Measurements from ENCODE around the gene IL31RA. TPM values are rescaled to one million over a fixed set of nuclear protein-coding genes. Genes with fewer than 3 reads are reported as not detected.
A peak's percentile ranks its signal among the peaks of the same experiment; 100 is the strongest.
"Not testable (repeated sequence)": the region's sequence is repeated elsewhere in the genome, so short reads cannot be mapped to it uniquely, and the experiment has no call there.

Gene IL31RA
- polyA plus RNA-seq, 4 donors = 0.06 to 0.16 (median 0.12) TPM

DNA sequence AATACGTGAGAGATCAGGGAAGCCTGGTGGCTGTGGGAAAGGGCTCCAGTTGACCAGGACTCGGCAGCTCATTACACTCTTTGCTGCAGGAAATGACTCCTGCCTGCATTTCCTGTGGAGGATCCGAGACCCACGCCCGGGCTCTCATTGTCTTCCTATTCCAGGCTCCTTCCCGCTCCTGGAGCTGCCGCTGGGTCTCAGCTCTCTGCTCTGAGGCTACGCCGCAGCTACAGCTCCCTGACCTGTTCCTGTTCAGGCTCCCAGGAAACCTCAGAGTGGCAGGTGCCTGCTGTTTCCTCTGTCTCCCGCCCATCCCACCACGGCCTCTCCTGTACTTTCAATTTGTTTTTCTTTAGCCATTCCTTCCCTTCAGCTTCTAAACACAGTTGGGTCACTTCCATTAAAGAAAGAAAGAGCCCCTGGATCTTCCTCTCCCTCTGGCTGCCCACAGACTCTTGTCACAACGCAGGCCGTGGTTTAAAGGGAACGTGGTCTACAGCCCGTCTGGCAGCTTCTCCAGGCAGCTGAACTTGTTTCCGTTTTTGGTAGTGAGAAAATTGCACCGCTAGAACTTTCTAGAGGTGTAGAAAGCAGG lies 72.1 kb downstream of the IL31RA start:
- DNase-seq (ENCODE audit: low read depth in 4 of 4, low spot score in 2 of 4) = no peak

DNA sequence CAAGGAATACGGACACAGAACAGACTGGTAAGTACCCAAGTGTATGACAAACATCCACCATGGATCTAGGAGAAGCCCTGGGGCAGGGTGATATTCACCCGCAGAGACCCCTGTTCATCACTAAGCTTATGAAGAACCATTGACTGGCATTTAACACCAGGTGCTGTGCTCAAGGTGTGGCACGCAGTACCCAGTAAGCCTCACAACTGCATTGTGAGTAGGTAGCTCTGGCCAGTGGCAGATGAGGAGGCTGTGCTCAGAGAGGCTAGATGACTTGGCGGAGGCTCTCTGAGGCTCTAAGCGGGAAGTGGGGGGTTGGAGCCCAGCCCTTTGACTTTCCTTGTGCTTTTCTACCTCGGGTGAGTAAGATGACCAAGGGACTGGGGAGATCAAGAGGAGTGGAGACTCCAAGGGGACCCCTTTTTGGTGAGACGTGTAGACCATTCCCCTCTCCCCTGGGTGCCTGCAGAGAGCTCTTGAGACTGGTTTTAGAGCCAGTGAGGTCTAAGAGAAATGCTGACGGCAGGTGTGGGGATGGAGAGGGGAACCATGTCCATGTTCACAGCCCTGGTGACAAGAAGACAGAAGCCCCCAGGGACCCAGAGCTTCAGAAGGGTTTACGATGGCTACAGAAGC lies 72.8 kb downstream of the IL31RA start:
- DNase-seq (ENCODE audit: low read depth in 4 of 4, low spot score in 2 of 4) = no peak

DNA sequence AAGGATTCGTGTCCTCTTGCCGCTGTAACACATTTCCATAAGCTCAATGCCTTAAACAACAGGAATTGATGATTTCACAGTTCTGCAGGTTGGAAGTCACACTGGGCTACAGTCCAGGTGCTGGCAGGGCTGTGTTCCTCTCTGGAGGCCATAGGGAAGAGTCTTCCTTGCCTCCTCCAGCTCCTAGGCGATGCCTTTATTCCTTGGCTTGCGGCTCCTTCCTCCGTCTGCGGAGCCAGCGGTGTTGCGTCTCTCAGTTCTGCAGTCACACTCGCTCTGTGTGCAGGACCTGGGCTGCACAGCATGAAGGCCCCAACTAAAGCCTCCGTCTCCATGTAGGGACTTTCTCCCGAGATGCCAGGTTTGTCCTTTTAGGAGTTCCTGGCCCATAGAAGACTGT lies 73.6 kb downstream of the IL31RA start:
- no peak for DNase-seq (ENCODE audit: low read depth in 4 of 4, low spot score in 2 of 4)

DNA sequence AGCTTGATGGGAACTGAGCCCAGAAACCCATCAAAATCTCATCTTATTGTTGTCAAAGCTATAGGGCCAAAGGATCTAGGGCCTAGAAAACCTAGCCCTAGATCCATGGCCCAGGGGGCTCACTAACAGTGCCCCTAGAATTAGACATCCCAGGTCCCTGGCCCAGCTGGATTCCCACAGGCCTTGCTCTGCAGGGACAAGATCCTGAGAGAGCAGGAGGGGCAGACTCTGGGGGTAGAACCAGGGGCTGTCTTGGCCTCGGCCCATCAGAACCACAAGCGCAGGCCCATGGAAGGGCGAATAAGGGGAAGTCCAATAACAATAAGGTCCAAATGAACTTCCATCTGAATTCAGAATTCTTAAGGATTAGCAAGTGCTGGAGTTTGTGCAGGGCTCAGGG lies 74.0 kb downstream of the IL31RA start:
- DNase-seq (ENCODE audit: low read depth in 4 of 4, low spot score in 2 of 4) = no peak

- DNase-seq (ENCODE audit: low read depth in 4 of 4, low spot score in 2 of 4) = no peak
Observed at GRCh38 chr5:55925712-55926111, 74.6 kb downstream of the IL31RA start.

- no peak for DNase-seq (ENCODE audit: low read depth in 4 of 4, low spot score in 2 of 4)
Observed at GRCh38 chr5:55926476-55926875, 75.3 kb downstream of the IL31RA start.

DNA sequence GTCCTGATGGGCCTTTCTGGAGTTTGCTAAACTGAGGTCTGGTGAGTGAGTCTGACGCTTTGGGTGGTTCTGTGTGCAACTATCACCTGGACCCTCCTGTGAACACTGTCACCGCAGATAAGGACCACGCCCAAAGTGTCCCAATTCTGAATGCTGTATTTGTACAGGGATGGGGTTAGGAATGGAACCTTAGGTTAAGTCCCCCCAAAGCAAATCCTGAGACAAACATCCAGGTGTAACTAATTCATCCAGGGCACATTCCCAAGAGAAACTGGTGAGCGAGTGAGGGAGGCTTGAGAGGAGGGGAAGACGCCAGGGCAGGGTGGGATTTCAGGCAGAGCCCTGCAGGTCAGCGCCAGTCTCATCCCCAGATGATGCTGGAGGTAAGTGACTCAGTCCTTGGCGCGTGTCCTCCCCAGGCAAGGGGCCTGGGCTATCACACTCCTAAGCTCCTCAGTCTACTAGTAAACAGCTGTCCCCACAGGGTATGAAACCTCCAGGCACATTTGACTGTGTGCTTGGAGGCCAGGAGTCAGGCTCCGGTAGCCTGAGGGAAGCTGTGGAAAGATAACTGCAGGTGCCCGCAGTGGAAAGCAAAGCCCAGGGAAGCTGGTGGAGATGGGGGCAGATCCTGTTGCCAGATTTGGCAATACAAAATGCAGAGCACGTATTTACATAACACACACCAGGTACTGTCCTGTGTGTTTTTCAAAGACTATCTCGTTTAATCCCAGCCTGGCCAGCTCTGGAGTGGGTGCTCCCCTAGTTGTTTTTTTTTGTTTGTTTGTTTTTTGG lies 76.9 kb downstream of the IL31RA start:
- DNase-seq (ENCODE audit: low read depth in 4 of 4, low spot score in 2 of 4) = no peak

- no peak for DNase-seq (ENCODE audit: low read depth in 4 of 4, low spot score in 2 of 4)
Observed at GRCh38 chr5:55929020-55929799, 78.1 kb downstream of the IL31RA start.

- no peak for DNase-seq (ENCODE audit: low read depth in 4 of 4, low spot score in 2 of 4)
Observed at GRCh38 chr5:55932700-55933099, 81.5 kb downstream of the IL31RA start.

GRCh38 chr5:55933377-55934114 lies 82.4 kb downstream of the IL31RA start:
- DNase-seq (ENCODE audit: low read depth in 4 of 4, low spot score in 2 of 4) = no peak

DNA sequence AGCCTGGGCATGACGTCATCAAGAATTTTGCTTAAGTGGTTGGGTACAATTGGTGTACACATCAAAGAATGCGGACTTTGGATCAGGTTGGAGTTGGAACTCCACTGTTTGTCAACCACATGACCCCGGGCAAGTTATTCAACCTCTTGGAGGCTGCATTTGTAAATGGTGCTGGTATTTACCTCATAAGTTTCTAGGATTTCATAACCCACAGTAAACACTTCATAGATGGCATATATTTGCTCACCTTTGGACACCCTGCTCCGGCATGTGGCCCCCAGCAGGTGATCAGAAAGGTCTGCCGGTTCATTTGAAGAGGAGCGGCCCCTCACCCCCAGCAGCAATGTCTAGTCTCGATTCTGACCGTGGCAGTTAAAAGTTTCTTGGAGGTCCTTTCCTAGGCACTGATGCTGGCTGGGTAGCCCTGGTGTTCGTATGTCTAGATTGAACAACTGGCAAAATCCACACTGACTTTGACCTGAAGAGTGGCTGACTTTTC lies 83.0 kb downstream of the IL31RA start:
- DNase-seq (ENCODE audit: low read depth in 4 of 4, low spot score in 2 of 4) = no peak

DNA sequence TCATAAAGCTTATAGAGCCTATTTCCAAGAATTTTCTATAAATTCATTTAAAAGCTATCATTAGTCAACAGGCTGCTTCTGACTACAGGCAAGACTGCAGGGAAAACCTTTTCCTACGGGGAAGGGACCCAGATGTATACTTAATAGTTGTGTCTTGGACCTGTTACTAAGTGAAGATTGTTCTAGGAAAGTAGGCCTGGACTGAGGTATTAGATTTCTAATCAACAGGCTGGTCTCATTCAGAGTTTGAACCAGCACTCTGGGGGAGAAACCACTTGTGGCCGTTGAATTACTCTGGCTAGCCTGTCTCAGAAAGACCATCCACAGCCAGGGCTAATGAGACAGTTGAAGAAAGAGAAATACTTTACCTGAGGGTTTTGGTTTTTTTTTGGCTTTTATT lies 83.6 kb downstream of the IL31RA start:
- no peak for DNase-seq (ENCODE audit: low read depth in 4 of 4, low spot score in 2 of 4)

- no peak for DNase-seq (ENCODE audit: low read depth in 4 of 4, low spot score in 2 of 4)
Observed at GRCh38 chr5:55935371-55935770, 84.2 kb downstream of the IL31RA start.

GRCh38 chr5:55936100-55936693 lies 85.0 kb downstream of the IL31RA start:
- peak; percentile 29 to 63 (median 56) for DNase-seq (ENCODE audit: low read depth in 4 of 4, low spot score in 2 of 4)

- not testable (repeated sequence) for DNase-seq (ENCODE audit: low read depth in 4 of 4, low spot score in 2 of 4)
Observed at GRCh38 chr5:55937598-55937997, 86.4 kb downstream of the IL31RA start.

DNA sequence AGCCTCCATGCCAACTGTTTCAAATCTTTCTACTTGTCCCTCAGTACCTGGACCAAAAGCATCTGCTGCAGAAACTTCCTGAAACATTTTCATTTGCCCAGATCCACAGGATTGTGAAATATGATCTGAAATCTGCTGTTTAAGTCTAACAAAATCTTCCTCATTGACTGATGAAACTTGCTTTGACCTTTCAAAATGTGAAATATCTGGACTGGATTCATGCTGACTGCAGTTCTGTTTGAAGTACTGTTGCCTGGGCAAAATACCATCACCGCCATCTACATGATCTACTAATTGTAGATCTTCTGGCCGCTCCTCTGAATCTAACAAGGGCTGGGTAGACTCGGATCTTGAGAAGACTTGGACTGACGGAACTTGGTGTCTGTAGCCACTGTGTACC lies 90.0 kb downstream of the IL31RA start:
- DNase-seq (ENCODE audit: low read depth in 4 of 4, low spot score in 2 of 4) = not testable (repeated sequence)

DNA sequence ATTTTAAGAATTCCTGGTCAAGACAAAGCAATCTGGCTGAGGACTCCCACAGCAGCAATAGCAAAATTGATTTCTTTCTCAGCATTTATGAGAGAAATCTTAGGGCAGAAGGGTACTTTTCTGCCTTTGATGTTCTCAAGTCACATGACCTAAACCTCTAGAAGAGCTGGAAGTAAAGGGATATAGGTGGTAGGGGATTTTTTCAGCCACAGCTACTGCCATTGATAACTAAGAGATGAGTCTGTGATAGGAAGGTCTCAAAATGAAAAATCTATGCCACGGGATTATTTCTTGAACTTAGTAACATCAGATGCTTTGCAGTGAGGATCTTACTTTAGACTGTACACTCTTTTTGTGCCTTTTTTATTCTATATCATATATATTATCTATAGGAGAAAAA lies 108.1 kb downstream of the IL31RA start:
- no peak for DNase-seq (ENCODE audit: low read depth in 4 of 4, low spot score in 2 of 4)

DNA sequence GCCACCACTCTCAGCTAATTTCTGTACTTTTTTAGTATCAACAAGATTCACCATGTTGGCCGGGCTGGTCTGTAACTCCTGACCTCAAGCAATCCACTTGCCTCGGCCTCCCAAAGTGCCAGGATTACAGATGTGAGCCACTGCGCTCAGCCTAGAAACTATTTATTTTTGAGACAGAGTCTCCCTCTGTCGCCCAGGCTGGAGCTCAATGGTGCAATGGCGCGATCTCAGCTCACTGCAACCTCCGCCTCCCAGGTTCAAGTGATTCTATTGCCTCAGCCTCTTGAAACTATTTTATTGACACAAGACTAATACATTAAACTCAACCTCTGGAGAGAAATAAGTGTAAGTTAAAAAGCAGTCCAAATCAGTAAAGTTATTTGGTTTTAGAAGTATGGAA lies 109.6 kb downstream of the IL31RA start:
- DNase-seq (ENCODE audit: low read depth in 4 of 4, low spot score in 2 of 4) = no peak

GRCh38 chr5:55965525-55965924 lies 114.4 kb downstream of the IL31RA start:
- DNase-seq (ENCODE audit: low read depth in 4 of 4, low spot score in 2 of 4) = no peak

- DNase-seq (ENCODE audit: low read depth in 4 of 4, low spot score in 2 of 4) = no peak
Observed at GRCh38 chr5:55966284-55966683, 115.1 kb downstream of the IL31RA start.
